HG03565 (cell line): Measurements from ENCODE around the gene CDADC1.
"Not testable (repeated sequence)": the region's sequence is repeated elsewhere in the genome, so short reads cannot be mapped to it uniquely, and the experiment has no call there.

Source experiments
- ATAC-seq: cut with Tn5 transposase; IDR thresholded peaks from one replicate; pipeline ENCODE4 v1.9.1; 2021; ENCODE audit warnings: mild to moderate bottlenecking, moderate library complexity; ENCODE audit not compliant: unreplicated experiment

CDADC1 gene

DNA sequence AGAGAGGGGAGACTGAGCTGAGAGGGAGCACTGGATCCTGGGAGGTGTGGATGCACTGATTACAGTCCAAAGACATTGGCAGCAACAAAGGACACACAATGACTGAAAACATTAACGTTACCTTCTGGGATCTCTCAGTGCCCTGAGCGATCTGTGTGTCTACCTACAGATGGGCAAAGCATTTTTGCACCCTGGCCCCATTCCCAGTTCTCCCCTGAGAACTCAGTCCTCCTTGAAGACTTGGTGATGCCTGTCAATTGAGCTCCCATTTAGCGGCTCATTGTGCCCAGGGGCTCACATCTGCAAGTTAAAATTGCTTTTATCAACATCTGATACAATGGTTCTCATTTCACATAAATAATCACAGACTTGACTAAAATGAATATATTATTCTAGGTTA lies 62.5 kb downstream of the CDADC1 start:
- ATAC-seq, result no peak

DNA sequence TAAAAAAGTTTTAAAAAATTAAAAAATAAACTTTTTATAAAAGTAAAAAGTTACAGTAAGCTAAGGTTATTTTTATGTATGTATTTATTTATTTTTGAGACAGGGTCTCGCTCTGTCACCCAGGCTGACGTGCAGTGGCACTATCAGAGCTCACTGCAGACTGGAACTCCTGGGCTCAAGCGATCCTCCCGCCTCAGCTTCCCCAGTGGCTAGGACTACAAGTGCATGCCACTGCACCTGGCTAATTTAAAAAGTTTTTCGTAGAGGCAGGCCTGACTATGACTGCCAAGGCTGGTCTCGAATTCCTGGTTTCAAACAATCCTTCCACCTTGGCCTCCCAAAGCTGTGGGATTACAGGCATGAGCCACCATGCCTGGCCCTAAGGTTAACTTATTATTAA lies 64.1 kb downstream of the CDADC1 start:
- no peak for ATAC-seq

DNA sequence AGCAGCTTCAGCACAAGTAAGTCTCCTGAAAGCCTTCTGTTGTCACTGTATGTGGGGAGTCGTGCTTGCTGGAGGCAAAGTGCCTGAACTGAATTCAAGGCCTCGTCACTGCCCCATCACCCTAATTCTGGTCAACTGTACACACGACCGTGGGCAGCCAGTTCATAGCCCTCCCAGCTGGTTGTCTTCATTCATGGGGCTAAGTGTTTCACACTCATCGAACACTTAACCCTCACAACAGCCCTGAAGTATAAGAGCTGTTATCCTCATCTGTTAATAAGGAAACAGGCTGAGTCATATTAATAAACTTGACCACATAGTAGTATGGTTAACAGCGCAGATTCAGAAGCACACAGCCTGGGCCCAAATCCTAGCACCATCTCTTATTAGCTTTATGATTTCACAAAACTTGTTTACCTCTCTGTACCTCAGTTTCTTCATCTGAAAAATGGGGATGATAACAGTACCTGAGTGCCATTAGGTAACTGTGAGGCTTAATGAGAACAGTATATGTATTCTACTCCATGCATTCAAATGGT lies 66.7 kb downstream of the CDADC1 start:
- ATAC-seq, result no peak

DNA sequence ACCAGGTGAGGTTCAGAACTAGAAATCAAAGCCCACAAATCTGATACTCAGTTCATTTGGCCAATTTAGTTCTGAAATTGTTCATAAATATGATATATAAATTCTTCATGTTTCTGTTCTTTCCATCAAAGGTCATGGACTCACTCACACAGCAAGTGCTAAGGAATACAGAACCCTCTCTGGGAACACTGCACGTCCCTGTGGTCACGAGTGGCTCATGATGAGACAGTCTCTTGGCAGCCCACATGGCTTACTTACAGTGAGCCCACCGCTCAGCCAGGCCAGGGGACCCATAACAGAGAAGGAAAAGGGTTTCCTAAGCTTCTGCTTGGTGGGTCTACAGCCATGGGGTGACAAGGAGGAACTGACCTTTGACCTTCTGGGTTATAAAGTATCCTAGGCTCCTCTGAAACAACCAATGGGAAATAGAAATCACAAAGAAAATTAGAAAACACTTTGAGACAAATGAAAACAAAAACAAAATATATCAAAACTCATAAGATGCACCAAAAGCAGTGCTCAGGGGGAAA lies 67.4 kb downstream of the CDADC1 start:
- ATAC-seq, result no peak

DNA sequence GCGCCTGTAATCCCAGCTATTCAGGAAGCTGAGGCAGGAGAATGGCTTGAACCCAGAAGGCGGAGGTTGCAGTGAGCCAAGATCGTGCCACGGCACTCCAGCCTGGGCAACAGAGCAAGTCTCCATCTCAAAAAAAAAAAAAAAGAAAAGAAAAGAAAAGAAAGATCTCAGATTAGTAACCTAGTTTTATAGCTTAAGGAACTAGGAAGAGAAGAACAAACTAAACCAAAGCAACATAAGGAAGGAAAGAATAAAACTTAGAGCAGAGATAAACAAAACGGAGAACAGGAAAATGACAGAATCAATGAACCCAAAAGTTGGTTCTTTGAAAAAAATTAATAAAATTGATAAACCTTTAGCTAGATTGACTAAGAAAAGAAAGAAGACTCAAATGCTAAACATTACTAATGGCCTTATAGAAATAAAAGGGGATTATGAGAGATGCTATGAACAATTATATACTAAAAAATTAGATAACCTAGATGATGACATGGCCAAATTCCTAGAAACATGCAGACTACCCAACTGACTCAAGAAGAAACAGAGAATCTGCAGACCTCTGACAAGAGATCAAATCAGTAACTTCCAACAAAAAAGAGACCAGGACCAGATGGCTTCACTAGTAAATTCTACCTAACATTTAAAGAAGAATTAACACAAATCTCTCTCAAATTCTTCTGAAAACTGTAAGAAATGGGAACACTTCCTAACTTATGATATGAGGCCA lies 68.2 kb downstream of the CDADC1 start:
- no peak for ATAC-seq

DNA sequence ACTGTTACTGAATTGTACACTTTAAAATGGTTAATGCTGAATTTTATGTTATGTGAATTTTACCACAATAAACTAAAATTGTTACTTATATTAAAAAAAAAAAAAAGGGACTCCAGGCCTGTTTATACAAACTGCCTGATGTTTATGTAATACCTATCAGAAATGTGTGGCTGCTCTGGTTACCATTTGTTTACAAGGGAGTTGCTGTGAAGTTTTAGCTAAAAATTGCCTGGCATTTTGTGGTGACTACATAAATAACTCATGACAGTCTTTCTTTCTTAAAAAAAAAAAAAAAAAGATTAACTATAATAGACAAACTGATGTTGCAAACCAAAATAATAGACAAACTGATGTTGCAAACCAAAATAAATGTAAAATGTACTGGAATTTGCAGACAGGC lies 71.8 kb downstream of the CDADC1 start:
- ATAC-seq, result no peak

DNA sequence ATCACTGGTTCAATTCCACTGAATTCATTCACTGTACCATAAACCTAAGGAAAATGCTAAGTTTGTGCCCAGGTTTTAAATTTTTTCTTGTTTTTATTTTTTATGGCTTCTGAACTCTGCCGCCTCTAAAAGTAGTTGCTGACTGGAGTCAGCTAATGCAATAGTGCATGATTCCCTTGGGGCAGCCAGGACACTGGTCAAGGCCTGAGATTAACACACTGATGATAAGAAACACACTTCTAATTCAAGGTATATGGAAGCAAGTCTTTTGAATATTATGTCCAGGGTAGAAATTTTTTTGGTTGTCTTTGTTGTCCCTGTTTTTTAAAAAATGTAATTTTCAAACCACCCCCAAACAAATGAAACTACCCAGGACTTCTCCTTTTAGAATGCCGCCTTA lies 72.2 kb downstream of the CDADC1 start:
- no peak for ATAC-seq

DNA sequence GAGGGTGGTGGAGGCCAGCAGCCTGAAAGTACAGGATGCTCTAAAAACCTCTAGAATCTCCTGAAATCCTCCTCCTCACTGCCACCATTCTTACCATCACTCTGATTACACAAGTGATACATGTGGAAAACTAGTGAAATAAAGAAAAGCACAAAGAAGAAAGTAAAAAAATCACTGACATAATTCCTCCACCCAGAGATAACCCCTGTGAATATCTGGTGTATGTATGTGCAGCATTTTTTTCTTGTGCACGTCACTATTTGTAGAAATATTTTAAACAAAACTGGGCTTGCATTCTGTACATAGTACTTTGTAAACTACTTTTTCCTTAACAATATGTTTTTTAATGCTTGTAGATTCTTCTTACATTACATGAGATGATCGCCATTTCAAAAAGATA lies 73.2 kb downstream of the CDADC1 start:
- no peak for ATAC-seq

DNA sequence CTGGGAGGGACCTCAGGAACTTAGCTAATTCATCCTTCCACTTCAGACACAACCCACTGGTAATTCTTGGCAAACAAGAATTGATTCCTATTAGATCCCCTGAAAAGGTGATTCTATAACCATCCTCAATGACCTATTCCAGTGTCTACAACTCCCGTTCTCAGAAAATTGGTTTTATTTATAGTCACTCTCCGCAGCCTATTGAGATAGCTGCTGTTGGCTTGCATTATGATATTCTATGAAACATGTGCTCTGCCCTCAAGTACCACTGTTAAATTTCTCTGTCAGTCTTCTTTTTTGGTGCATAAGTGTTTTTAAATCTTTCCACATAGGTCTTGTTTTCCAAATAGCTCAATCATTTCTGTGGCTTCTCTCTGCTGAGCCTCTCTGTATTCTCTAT lies 75.0 kb downstream of the CDADC1 start:
- no peak for ATAC-seq

DNA sequence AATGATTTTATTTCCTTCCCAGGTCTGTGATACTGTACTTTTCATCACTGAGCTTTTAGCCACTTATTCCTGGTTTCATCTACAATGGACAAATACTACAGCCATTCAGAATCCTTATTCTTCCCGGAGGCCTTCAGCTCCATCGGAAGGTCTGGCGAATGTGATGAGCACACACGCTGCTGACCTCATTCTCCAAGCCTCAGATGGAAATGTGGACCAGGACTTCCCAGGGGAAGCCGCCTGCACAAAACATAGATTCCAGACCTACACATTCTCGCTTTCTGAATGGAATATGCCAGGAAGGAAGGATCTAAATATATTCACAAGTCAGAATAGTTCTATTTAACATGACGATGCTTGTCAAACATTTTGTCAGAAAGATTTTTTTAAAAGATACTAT lies 75.6 kb downstream of the CDADC1 start:
- ATAC-seq, result no peak

DNA sequence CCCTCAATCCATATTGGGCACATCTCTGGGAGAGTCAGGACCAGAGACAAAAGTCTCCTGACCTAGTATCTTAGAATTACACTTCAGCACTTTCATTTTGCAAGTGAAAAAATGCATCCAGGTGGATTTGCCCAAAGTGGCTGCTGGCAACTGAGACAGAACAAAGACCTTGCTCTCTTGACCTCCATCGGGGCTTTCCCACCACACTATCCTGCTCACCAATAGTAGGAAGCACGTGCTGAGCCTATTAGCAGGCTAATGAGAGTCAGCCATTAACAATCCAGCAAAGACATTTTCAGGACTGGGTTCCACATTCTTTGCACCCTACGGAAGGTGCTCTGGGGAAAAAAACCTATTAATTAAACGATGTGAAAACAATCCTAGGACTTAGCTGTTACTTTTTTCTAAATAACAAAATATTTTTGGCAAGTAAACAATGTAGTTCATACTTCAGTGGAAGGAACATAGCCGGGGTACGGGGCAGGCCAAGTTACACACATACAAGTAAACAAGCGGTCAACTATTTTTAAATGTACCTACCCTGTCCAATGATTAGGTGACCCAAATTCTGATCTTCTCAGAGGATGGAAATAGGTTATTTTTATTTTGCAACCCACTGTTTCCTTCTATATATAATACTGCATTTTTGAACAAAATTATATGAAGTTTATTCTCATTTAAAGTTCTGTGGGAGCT lies 78.6 kb downstream of the CDADC1 start:
- ATAC-seq, result no peak

DNA sequence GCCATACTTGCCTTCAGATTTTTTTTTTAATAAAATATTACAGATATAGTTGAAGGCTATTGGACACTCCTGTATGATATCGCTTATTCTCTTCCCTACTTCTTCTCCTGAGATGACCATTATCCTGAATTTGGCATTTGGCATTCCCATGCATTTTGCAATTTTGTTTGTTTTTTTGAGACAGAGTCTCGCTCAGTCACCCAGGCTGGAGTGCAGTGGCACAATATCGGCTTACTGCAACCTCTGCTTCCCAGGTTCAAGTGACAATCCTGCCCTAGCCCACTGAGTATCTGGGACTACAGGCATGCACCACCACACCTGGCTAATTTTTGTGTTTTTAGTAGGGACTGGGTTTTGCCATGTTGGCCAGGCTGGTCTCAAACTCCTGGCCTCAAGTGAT lies 79.4 kb downstream of the CDADC1 start:
- ATAC-seq, result not testable (repeated sequence)

DNA sequence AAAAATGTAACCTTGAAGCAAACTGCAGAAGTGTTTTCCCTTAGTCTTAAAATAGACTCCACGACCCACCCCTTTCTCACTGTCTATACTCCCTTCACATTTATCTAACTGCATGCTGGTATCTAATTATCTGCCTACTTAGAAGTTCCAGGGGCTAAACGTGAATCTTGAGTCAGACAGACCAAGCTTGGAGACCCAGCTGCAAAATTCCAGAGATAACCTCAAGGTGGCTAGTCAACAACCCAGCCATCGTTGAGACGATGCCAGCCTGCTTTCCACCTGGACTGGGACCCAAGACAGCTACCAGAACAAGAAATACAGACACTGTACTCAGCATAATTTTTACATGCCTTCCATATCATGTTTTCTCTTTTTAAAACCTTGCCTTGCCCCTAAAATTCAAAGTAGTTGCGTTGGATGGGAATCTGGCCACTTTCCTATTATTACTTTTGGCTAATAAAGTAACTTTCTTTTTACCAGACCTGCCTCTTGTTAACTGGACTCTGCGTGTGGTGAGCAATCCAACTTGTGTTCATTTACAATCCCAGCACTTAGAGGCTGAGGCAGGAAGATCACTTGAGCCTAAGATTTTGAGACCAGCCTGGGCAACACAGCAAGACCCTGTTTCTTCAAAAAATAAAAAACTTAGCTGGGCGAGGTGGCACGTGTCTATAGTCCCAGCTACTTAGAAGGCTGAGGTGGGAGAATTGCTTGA lies 82.3 kb downstream of the CDADC1 start:
- no peak for ATAC-seq

DNA sequence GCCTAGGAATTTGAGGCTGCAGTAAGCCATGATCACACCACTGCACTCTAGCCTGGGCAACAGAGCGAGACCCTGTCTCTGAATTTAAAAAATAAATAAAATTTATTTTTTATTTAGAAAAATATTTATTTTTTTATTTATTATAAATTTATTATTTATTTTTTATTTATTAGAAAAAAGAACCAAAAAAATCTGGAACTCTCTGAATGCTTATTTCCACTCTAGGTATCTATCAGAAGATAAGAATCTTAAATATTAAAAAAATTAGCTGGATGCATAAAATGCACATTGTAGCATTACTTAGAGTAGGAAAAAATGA lies 82.8 kb downstream of the CDADC1 start:
- no peak for ATAC-seq

DNA sequence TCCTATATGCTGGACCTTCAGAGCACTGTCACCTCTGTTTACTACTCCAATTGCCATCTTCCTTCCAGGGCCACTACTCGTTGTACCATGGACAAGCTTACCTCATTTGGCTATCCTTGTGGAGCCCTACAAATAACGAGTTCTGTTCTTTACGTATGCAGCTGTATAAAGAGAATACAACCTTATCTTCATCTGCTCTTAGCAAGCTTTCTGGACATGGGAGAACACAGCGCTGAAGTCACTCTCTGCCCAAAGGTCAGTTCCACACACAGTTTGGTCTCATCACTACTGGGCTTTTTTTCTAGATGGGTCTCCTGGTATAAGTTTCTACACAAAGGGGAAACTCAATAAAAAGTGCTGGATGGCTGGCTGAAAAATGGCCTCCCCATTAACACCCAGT lies 88.9 kb downstream of the CDADC1 start:
- no peak for ATAC-seq

DNA sequence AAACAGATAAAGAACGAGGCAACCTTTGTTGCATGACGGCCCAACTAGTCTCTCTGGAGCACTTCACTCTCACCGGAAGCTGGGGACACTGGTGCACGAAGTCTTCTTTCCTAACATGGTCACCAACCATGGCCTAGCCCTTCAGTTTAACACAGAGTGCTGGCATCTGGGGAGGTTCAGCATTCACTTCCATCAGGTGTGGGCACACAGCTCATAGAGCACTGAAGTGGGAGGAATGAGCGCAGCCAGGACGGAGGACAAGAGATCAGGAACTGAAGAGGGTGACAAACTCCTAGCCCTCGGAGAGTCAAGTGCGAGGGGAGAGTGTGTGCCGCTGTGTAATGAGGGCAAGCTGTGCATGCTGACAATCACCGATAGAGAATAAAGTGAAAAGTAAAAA lies 92.4 kb downstream of the CDADC1 start:
- ATAC-seq, result no peak

DNA sequence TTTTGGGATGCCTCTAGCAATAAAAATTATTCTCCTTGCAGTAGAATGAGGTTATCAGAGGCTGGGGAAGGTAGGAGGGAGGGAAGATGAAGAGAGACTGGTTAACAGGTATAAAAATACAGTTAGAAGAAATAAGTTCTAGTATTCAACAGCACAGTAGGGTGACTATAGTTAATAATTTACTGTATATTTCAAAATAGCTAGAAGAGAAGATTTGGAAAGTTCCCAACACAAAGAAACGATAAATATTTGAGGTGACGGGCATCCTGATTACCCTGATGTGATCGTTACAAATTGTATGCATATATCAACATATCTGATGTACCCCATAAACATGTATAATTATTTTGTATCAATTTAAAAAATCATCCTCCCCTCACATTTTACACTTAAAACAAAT lies 93.8 kb downstream of the CDADC1 start:
- ATAC-seq, result no peak

DNA sequence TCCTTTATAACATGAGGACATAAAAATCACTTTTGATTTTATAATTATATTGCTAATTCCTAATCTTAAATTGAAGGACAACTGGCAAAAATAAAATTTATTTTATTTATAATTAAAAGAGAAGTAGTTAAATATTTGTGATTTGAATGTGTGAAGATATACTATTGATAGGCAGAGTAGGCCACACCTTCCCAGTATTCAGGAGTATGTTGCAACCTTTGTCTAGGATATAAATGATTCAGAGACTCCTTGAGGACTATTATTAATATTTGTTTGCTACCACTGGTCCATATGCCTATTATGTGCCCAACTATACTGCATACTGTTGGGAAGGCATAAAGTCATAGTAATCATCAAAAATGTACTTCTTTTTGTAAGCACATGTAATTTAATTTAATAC lies 94.2 kb downstream of the CDADC1 start:
- ATAC-seq, result no peak

DNA sequence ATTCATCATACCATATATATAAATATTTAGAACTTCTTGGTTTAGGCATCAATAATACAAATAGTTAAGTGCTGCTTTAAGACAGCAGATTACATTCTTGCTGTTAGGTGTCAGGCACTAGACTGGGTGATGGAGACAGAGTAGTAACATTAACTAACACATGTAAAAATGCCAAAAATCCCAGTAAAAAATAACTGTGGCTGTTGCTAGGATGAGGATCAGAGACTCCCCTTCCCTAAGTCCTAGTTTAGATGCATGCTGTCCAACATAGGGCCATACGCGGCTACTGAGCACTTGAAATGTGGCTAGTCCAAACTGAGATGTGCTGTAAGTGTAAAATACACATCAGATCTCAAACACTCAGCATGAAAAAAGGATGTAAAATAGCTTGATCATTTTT lies 94.7 kb downstream of the CDADC1 start:
- no peak for ATAC-seq
